ENCODE results near the gene NCOR1. TPM values are rescaled to one million over a fixed set of nuclear protein-coding genes. Genes with fewer than 3 reads are reported as not detected.

NCOR1 gene
- total and polyA plus RNA-seq, 2 of the 13 experiments (the other 11 are each of a cell fraction or from before 2014, with no cell fraction given), result 57.0 to 71.7 TPM

DNA sequence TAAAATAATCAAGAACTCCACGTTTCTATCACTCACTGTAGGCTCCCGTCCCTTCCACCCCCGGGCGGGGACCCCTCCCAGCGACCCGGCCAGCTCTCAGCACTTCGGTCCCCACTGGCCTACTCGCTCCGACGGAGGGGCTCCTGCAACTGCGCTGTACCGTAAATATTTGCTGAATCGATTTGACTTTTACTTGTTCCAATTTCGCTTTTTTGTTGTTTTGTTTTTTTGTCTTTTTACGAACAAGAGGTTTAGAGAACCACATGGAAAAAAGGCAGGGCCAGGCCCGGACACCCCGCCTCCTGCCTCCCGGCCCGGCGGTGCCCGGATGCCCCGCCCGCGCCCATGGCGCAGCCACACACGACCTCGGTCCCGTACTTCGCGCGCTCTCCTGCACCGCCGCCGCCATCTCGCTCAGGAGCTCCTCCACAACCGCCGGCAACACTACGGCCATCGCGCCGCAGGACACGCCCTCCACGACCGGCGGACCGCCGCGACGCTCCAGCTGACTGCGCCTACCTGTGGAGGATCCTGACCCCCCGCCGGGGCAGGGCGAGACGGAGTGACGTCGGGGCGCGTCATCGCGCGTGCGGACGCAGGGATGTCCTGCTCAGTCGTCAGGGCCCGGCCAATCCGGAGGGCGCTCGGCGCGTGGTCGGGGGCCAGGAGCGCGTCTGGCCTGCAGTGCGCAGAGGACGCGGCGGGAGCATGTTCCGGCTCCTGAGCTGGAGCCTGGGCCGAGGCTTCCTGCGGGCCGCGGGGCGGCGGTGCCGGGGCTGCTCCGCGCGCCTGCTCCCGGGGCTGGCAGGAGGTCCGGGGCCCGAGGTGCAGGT, 216.0 kb downstream of the NCOR1 start, which contains the start of the genes TTC19 and ZSWIM7 (continued):
- TF ChIP-seq SNRNP70 (IDR thresholded peaks at IDR 0.05; ENCODE audit: low read depth, low read length) (no peak), SMAD9 (CRISPR knock-in tag; IDR thresholded peaks at IDR 0.05) (0 out of 2 replicates have a peak, but pooled peaks have one; percentile 36), GTF2F1 (IDR thresholded peaks at IDR 0.05; ENCODE audit: low read length) (no peak), EZH2 (conservative IDR thresholded peaks at IDR 0.05; ENCODE audit: low read depth, low read length) (no peak), ZBTB7B (CRISPR knock-in tag; IDR thresholded peaks at IDR 0.05) (peak; percentile 66), SALL1 (CRISPR knock-in tag; IDR thresholded peaks at IDR 0.05) (peak; percentile 96), ZNF496 (CRISPR knock-in tag; IDR thresholded peaks at IDR 0.05; ENCODE audit: insufficient replicate concordance) (no peak), ZNF749 (CRISPR knock-in tag; IDR thresholded peaks at IDR 0.05; ENCODE audit: borderline replicate concordance) (peak; percentile 77; the same call in 1 of the 2 replicates), ZNF891 (CRISPR knock-in tag; IDR thresholded peaks at IDR 0.05) (0 out of 2 replicates have a peak, but pooled peaks have one; percentile 42), JUND (CRISPR knock-in tag; IDR thresholded peaks at IDR 0.05) (peak; percentile 71; the same call in 1 of the 2 replicates), RAD51 (IDR thresholded peaks at IDR 0.05; ENCODE audit: borderline replicate concordance) (no peak), SRSF9 (IDR thresholded peaks at IDR 0.05; ENCODE audit: borderline replicate concordance, insufficient read depth, low read depth, low read length, poor library complexity, severe bottlenecking) (no peak), KAT2B (IDR thresholded peaks at IDR 0.05; ENCODE audit: borderline replicate concordance, low read depth, low read length) (no peak), MIXL1 (CRISPR knock-in tag; IDR thresholded peaks at IDR 0.05) (0 out of 2 replicates have a peak, but pooled peaks have one; percentile 74), NBN (conservative IDR thresholded peaks at IDR 0.05) (no peak), ELF4 (CRISPR knock-in tag; IDR thresholded peaks at IDR 0.05; ENCODE audit: borderline replicate concordance) (no peak)
- TF ChIP-seq, protein P1, sequence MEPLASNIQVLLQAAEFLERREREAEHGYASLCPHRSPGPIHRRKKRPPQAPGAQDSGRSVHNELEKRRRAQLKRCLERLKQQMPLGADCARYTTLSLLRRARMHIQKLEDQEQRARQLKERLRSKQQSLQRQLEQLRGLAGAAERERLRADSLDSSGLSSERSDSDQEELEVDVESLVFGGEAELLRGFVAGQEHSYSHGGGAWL (CRISPR knock-in tag; IDR thresholded peaks at IDR 0.05), result peak; percentile 97
- TF ChIP-seq, protein P2, sequence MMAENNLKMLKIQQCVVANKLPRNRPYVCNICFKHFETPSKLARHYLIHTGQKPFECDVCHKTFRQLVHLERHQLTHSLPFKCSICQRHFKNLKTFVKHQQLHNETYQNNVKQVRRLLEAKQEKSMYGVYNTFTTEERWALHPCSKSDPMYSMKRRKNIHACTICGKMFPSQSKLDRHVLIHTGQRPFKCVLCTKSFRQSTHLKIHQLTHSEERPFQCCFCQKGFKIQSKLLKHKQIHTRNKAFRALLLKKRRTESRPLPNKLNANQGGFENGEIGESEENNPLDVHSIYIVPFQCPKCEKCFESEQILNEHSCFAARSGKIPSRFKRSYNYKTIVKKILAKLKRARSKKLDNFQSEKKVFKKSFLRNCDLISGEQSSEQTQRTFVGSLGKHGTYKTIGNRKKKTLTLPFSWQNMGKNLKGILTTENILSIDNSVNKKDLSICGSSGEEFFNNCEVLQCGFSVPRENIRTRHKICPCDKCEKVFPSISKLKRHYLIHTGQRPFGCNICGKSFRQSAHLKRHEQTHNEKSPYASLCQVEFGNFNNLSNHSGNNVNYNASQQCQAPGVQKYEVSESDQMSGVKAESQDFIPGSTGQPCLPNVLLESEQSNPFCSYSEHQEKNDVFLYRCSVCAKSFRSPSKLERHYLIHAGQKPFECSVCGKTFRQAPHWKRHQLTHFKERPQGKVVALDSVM (CRISPR knock-in tag; IDR thresholded peaks at IDR 0.05), result peak; percentile 69
- TF ChIP-seq, protein P3, sequence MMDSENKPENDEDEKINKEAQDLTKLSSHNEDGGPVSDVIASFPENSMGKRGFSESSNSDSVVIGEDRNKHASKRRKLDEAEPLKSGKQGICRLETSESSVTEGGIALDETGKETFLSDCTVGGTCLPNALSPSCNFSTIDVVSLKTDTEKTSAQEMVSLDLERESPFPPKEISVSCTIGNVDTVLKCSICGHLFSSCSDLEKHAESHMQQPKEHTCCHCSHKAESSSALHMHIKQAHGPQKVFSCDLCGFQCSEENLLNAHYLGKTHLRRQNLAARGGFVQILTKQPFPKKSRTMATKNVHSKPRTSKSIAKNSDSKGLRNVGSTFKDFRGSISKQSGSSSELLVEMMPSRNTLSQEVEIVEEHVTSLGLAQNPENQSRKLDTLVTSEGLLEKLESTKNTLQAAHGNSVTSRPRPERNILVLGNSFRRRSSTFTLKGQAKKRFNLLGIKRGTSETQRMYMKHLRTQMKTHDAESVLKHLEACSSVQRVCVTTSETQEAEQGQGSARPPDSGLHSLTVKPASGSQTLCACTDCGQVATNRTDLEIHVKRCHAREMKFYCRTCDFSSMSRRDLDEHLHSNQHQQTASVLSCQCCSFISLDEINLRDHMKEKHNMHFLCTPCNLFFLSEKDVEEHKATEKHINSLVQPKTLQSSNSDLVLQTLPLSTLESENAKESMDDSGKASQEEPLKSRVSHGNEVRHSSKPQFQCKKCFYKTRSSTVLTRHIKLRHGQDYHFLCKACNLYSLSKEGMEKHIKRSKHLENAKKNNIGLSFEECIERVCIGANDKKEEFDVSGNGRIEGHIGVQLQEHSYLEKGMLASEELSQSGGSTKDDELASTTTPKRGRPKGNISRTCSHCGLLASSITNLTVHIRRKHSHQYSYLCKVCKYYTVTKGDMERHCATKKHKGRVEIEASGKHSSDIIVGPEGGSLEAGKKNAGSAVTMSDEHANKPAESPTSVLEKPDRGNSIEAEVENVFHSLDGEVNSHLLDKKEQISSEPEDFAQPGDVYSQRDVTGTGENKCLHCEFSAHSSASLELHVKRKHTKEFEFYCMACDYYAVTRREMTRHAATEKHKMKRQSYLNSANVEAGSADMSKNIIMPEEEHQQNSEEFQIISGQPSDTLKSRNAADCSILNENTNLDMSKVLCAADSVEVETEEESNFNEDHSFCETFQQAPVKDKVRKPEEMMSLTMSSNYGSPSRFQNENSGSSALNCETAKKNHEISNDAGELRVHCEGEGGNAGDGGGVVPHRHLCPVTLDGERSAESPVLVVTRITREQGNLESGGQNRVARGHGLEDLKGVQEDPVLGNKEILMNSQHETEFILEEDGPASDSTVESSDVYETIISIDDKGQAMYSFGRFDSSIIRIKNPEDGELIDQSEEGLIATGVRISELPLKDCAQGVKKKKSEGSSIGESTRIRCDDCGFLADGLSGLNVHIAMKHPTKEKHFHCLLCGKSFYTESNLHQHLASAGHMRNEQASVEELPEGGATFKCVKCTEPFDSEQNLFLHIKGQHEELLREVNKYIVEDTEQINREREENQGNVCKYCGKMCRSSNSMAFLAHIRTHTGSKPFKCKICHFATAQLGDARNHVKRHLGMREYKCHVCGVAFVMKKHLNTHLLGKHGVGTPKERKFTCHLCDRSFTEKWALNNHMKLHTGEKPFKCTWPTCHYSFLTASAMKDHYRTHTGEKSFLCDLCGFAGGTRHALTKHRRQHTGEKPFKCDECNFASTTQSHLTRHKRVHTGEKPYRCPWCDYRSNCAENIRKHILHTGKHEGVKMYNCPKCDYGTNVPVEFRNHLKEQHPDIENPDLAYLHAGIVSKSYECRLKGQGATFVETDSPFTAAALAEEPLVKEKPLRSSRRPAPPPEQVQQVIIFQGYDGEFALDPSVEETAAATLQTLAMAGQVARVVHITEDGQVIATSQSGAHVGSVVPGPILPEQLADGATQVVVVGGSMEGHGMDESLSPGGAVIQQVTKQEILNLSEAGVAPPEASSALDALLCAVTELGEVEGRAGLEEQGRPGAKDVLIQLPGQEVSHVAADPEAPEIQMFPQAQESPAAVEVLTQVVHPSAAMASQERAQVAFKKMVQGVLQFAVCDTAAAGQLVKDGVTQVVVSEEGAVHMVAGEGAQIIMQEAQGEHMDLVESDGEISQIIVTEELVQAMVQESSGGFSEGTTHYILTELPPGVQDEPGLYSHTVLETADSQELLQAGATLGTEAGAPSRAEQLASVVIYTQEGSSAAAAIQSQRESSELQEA (CRISPR knock-in tag; IDR thresholded peaks at IDR 0.05; ENCODE audit: not compliant biosample characterization), result peak; percentile 97
